AG04449 (cell line): Measurements from ENCODE around the gene HS3ST2.

ENCODE experiments used
- CTCF ChIA-PET: fragments of 350-600 bp; formaldehyde crosslinking; extraction: SDS; loops from one replicate; lab custom pipeline; 2021; ENCODE audit warnings: antibody characterized with exemption; lab: Yijun Ruan, JAX
- POLR2A ChIA-PET: fragments of 400-600, 350-600 bp; formaldehyde crosslinking; extraction: SDS; loops from one replicate; lab custom pipeline; 2020; ENCODE audit warnings: antibody characterized with exemption, inconsistent platforms; lab: Yijun Ruan, JAX
- DNase-seq: peaks from one replicate; pipeline ENCODE4 v3.0.0-alpha.2; 2010; ENCODE audit warnings: low read depth, low spot score
- H3K4me3 ChIP-seq: 2 replicates; pipeline ENCODE4 v1.5.1; 2011; ENCODE audit warnings: low read depth, mild to moderate bottlenecking, control low read depth, low read length
- TF ChIP-seq, protein P1 (sequence below): IDR thresholded peaks from one replicate; pipeline ENCODE4 v1.5.1; 2011; ENCODE audit warnings: mild to moderate bottlenecking, moderate library complexity, low read length, control low read depth, inconsistent platforms; ENCODE audit not compliant: insufficient read depth; ENCODE audit errors: missing control alignments

The HS3ST2 gene

DNA sequence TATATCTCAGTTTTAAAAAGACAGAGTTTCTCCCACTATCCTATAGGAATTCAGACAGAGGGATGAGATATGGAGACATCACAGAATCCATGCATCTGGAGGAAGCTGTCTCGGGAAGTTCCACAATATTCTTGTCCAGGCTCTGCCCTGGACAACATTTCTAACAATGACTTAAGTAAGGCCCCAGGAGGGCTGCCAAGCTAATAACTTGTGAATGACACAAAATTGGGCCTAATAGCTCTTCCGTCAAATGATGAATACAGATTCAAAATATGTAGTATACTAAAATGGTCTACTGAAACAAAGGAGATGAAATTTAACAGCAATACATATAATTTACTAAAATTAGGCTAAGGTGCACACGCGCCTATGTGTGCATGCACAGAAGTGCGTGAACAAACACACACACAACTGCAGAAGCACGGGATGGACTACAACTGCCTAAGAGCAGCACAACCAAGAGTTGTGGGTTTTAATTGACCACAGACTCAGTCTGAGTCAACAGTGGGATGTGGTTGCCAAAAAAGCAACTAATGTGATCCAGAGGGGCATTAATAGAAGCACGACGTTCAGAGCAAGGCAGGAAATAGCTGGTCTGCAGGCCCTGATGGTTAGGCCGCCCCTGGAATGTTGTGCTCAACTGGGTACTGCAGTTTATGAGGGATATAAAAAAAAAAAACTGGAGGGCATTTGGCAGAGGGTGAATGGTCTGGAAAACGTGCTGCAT is 26.3 kb upstream of the HS3ST2 start:
- DNase-seq, result peak; percentile 55
- no peak overlapping the region for H3K4me3 ChIP-seq
- CTCF ChIA-PET, result no interaction called here
- POLR2A ChIA-PET, result no interaction called here
- TF ChIP-seq, protein P1, sequence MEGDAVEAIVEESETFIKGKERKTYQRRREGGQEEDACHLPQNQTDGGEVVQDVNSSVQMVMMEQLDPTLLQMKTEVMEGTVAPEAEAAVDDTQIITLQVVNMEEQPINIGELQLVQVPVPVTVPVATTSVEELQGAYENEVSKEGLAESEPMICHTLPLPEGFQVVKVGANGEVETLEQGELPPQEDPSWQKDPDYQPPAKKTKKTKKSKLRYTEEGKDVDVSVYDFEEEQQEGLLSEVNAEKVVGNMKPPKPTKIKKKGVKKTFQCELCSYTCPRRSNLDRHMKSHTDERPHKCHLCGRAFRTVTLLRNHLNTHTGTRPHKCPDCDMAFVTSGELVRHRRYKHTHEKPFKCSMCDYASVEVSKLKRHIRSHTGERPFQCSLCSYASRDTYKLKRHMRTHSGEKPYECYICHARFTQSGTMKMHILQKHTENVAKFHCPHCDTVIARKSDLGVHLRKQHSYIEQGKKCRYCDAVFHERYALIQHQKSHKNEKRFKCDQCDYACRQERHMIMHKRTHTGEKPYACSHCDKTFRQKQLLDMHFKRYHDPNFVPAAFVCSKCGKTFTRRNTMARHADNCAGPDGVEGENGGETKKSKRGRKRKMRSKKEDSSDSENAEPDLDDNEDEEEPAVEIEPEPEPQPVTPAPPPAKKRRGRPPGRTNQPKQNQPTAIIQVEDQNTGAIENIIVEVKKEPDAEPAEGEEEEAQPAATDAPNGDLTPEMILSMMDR, result no peak

GRCh38 chr16:22788193-22788530 is 25.8 kb upstream of the HS3ST2 start:
- TF ChIP-seq, protein P1, result no peak
- CTCF ChIA-PET, result interaction anchor here (0.7 kb wide), 1 partner anchor 28 kb away, joined by 3 read pairs; no protein-coding TSS in a partner anchor
- POLR2A ChIA-PET, result no interaction called here
- H3K4me3 ChIP-seq, result no peak overlapping the region
- DNase-seq, result no peak

DNA sequence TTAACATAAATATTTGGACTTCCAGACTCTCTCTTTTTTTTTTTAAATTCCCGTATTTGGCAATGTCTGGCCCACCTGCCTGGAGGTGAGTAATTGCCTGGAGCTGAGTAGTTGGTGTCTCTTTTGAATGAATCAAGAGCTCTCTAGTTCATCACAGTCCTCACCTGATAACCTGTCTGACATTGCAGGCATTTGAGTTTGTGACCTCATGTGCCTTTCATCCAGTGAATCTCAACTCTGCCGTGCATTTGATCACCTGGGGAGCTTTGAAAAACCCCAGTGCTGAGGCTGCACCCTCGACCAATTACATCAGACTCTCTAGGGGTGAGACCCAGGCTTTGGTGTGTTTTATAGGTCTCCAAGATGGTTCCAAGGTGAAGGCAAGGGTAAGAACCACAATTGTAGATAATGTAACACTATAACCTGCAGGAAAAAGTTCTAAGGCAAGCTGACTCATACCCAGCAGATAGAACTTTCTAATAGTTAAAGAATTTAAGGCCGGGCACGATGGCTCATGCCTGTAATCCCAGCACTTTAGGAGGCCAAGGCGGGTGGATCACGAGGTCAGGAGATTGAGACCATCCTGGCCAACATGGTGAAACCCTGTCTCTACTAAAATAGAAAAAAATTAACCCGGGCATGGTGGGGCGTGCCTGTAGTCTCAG is 24.5 kb upstream of the HS3ST2 start:
- CTCF ChIA-PET, result no interaction called here
- no peak for DNase-seq
- TF ChIP-seq, protein P1, result no peak

DNA sequence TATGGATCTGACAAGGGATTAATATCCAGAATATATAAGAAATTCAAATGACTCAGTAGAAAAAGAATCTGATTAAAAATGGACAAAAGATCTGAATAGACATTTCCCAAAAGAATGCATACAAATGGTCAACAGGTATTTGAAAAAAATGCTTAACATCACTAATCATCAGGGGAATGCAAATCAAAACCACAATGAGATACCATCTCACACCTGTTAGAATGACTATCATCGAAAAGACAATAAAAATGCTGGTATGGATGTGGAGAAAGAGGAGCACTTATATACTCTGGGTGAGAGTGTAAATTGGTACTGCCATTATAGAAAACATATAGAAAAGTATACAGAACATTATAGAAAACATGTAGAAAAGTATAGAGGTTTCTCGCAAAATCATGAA is 16.4 kb upstream of the HS3ST2 start:
- ChIA-PET CTCF (no interaction called here), POLR2A (no interaction called here)
- TF ChIP-seq, protein P1, result no peak
- DNase-seq, result no peak
- H3K4me3 ChIP-seq, result no peak overlapping the region

More for the DNA sequence above, 24.5 kb upstream of the HS3ST2 start:
- no peak overlapping the region for H3K4me3 ChIP-seq
- POLR2A ChIA-PET, result no interaction called here

DNA sequence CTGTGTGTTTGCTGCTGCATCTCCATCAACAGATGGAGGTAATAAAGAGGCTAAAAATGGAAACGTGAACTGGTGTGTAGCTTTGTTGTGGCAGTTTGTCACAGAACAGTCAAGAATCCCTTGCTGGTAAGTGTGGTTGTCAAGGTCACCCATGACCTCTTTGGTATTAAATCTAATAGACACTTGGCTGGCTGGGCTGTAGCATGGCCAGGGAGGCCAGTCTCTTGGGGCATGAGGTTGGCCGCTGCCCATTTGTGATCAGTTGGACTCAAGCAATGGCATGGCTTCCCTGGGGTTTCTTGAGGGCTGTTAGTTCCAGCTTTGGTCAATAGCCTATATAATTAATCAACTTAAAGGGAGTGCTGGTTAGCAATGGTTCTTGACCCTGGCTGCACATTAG is 14.8 kb upstream of the HS3ST2 start:
- H3K4me3 ChIP-seq, result no peak overlapping the region
- ChIA-PET CTCF (no interaction called here), POLR2A (no interaction called here)
- no peak for DNase-seq
- TF ChIP-seq, protein P1, result no peak

GRCh38 chr16:22804893-22805292 is 9.1 kb upstream of the HS3ST2 start:
- POLR2A ChIA-PET, result no interaction called here
- CTCF ChIA-PET, result no interaction called here
- no peak overlapping the region for H3K4me3 ChIP-seq

More at GRCh38 chr16:22804893-22805292, 9.1 kb upstream of the HS3ST2 start:
- TF ChIP-seq, protein P1, result no peak
- DNase-seq, result no peak
